Body of pancreas (tissue), 4 donors: ENCODE data around the gene SDR39U1.

Experiments used
- CTCF ChIP-seq, 7 experiments: fragments of 450-650 bp in 4 of 7; fragments of 200-600 bp in 3 of 7; sonication (generic) in 3 of 7; IDR thresholded peaks; one replicate each; pipeline ENCODE4 v1.5.1; 2016 to 2019; ENCODE audit warnings: antibody characterized with exemption in 7 of 7
- POLR2A ChIP-seq, 3 donors: fragments of 450-650 bp; IDR thresholded peaks; one replicate each; pipeline ENCODE4 v1.6.1; 2016; ENCODE audit warnings: antibody characterized with exemption in 3 of 3, mild to moderate bottlenecking in 2 of 3

- TF ChIP-seq CTCF (IDR thresholded peaks at IDR 0.05) (no peak), POLR2A (IDR thresholded peaks at IDR 0.05) (no peak)
These were observed 44.3 kb downstream of the SDR39U1 start for GRCh38 chr14:24398293-24398652.
